Keratinocyte (primary cell): Measurements from ENCODE around the gene SLC1A1.

ENCODE experiments used
- EZH2 ChIP-seq: IDR thresholded peaks from one replicate; pipeline ENCODE4 v1.6.1; 2012; ENCODE audit warnings: inconsistent platforms, mild to moderate bottlenecking, low read length, moderate library complexity
- TF ChIP-seq, protein P1 (sequence below), 3 experiments: IDR thresholded peaks in 1 of 3; conservative IDR thresholded peaks in 1 of 3; optimal IDR thresholded peaks in 1 of 3; 2 replicates in 2 of 3; 3 replicates in 1 of 3; pipeline versions ENCODE3 to v1.5.1; 2011; ENCODE audit warnings: low read length in 3 of 3, mild to moderate bottlenecking in 3 of 3, moderate library complexity in 2 of 3, control low read depth in 1 of 3, inconsistent platforms in 1 of 3; ENCODE audit not compliant: insufficient read depth in 2 of 3; ENCODE audit errors: extremely low read depth in 1 of 3

DNA sequence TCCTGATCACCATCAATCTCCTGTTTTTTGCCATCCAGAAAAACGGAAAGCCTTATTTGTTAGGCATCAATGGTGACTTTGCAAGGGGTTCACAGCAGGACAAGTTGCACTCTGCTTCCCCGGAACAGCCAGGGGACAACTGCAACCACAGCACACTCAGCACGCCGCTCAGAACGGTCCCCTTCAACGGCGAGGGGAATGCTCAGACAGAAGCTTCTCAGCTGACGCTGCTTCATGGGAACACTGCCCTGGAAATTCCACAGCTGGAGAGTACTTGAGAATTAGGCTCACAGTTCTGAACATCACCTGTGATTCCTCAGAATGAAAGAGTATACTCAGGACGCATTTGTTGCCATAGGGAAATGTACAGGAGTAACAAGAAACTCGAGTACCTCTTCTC is 131.7 kb downstream of the SLC1A1 start:
- TF ChIP-seq, protein P1, sequence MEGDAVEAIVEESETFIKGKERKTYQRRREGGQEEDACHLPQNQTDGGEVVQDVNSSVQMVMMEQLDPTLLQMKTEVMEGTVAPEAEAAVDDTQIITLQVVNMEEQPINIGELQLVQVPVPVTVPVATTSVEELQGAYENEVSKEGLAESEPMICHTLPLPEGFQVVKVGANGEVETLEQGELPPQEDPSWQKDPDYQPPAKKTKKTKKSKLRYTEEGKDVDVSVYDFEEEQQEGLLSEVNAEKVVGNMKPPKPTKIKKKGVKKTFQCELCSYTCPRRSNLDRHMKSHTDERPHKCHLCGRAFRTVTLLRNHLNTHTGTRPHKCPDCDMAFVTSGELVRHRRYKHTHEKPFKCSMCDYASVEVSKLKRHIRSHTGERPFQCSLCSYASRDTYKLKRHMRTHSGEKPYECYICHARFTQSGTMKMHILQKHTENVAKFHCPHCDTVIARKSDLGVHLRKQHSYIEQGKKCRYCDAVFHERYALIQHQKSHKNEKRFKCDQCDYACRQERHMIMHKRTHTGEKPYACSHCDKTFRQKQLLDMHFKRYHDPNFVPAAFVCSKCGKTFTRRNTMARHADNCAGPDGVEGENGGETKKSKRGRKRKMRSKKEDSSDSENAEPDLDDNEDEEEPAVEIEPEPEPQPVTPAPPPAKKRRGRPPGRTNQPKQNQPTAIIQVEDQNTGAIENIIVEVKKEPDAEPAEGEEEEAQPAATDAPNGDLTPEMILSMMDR (optimal IDR thresholded peaks at IDR 0.05 in 1 of 3, IDR thresholded peaks at IDR 0.05 in 1 of 3, conservative IDR thresholded peaks at IDR 0.05 in 1 of 3; ENCODE audit: extremely low read depth in 1 of 3, insufficient read depth in 2 of 3, low read length in 3 of 3): no peak
- no peak for TF ChIP-seq EZH2
